ENCODE measurements around the gene AP1G1.

DNA sequence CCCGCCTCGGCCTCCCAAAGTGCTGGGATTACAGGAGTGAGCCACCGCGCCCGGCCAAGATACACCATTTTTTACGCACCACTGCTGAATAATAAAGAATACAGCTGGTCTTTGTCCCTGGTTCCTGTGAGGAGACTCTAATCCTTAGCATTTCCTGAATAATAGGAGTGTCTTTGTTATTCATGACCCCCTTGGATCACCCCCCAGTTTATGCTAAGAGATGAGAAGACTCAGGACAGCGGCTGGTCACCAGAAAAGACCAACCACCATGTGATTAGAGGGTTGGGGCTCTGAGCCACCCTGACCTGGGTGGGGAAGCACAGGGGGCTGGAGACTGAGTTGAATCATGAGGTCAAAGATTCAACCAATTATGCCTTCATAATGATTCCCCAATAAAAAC is 101.4 kb downstream of the AP1G1 start:
- TF ChIP-seq EZH2 (IDR thresholded peaks at IDR 0.05; ENCODE audit: low read length) = no peak
- TF ChIP-seq, protein P1, sequence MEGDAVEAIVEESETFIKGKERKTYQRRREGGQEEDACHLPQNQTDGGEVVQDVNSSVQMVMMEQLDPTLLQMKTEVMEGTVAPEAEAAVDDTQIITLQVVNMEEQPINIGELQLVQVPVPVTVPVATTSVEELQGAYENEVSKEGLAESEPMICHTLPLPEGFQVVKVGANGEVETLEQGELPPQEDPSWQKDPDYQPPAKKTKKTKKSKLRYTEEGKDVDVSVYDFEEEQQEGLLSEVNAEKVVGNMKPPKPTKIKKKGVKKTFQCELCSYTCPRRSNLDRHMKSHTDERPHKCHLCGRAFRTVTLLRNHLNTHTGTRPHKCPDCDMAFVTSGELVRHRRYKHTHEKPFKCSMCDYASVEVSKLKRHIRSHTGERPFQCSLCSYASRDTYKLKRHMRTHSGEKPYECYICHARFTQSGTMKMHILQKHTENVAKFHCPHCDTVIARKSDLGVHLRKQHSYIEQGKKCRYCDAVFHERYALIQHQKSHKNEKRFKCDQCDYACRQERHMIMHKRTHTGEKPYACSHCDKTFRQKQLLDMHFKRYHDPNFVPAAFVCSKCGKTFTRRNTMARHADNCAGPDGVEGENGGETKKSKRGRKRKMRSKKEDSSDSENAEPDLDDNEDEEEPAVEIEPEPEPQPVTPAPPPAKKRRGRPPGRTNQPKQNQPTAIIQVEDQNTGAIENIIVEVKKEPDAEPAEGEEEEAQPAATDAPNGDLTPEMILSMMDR (optimal IDR thresholded peaks at IDR 0.05 in 1 of 3, IDR thresholded peaks at IDR 0.05 in 1 of 3, conservative IDR thresholded peaks at IDR 0.05 in 1 of 3; ENCODE audit: extremely low read depth in 1 of 3, insufficient read depth in 2 of 3, low read length in 3 of 3) = no peak

All from keratinocyte (primary cell).